Activated CD8-positive, alpha-beta T cell treated with anti-CD3 and anti-CD28 coated beads, Interleukin-2, amount 10 ng/mL, durations not matched to agents 7 days and 5 days (primary cell): ENCODE results near the gene GGCT. TPM values are rescaled to one million over a fixed set of nuclear protein-coding genes. Genes with fewer than 3 reads are reported as not detected.

ENCODE experiments used
- ATAC-seq: fragments of 150-1000 bp; cut with Tn5 transposase; one replicate; pipeline ENCODE4 v1.10.0; 2021; ENCODE audit warnings: moderate library complexity
- CTCF ChIA-PET: fragments of 350-600 bp; sonication (Branson Sonifier 250); formaldehyde crosslinking; loops from one replicate; lab custom pipeline; 2021; ENCODE audit warnings: antibody characterized with exemption; lab: Charles Lee
- POLR2A ChIA-PET: fragments of 350-600 bp; sonication (Branson Sonifier 250); formaldehyde crosslinking; loops from one replicate; lab custom pipeline; 2021; ENCODE audit warnings: antibody characterized with exemption; lab: Charles Lee
- DNase-seq: peaks from one replicate; pipeline ENCODE4 v3.0.0-alpha.2; 2020
- H3K27ac Mint-ChIP-seq: one replicate; pipeline ENCODE4 v1.8.0; 2021; ENCODE audit warnings: mild to moderate bottlenecking, mixed read lengths
- H3K27me3 Mint-ChIP-seq: one replicate; pipeline ENCODE4 v1.8.0; 2021; ENCODE audit warnings: low read depth, mixed read lengths
- H3K36me3 Mint-ChIP-seq: one replicate; pipeline ENCODE4 v1.8.0; 2021; ENCODE audit warnings: low read depth, mixed read lengths
- H3K4me1 Mint-ChIP-seq: one replicate; pipeline ENCODE4 v1.8.0; 2021; ENCODE audit warnings: low read depth, mixed read lengths
- H3K4me3 Mint-ChIP-seq: one replicate; pipeline ENCODE4 v1.8.0; 2021; ENCODE audit warnings: mild to moderate bottlenecking, mixed read lengths
- H3K9me3 Mint-ChIP-seq: one replicate; pipeline ENCODE4 v1.8.0; 2022; ENCODE audit warnings: mixed read lengths; ENCODE audit not compliant: insufficient read depth
- total RNA-seq, 2 experiments: library from RNA; stranded (reverse); gene quantifications; one replicate each; pipeline ENCODE4 v1.2.3, GENCODE V29; 2021

GGCT gene
- total RNA-seq, 2 experiments from 2014 or later = 49.7 to 50.2 TPM

GRCh38 chr7:30475580-30475979 lies 29.0 kb downstream of the GGCT start:
- ATAC-seq (no peak), DNase-seq (no peak)
- Mint-ChIP-seq H3K4me1 (peaks cover 88% of the 10 kb centered on the region), H3K4me3 (no peak overlapping the region), H3K27ac (no peak overlapping the region), H3K36me3 (peaks cover 52% of the 10 kb centered on the region), H3K9me3 (no peaks in the 10 kb centered on the region), H3K27me3 (no peaks in the 10 kb centered on the region)
- ChIA-PET POLR2A (no interaction called here), CTCF (interaction anchor here (1.0 to 1.2 kb wide), 2 partner anchors 10 to 201 kb away, joined by 3 read pairs; no protein-coding TSS in a partner anchor)

GRCh38 chr7:30474893-30475292 lies 29.7 kb downstream of the GGCT start:
- POLR2A ChIA-PET = no interaction called here
- no peak overlapping the region for H3K27ac Mint-ChIP-seq

GRCh38 chr7:30474485-30474884 lies 30.1 kb downstream of the GGCT start:
- CTCF ChIA-PET = interaction anchor here (1.2 kb wide), 1 partner anchor 200 kb away, joined by 3 read pairs; no protein-coding TSS in a partner anchor
- POLR2A ChIA-PET = no interaction called here
- DNase-seq = no peak
- no peak overlapping the region for H3K27ac Mint-ChIP-seq
- no peaks in the 10 kb centered on the region for H3K27me3 Mint-ChIP-seq
- no peak for ATAC-seq
- H3K36me3 Mint-ChIP-seq = peaks cover 58% of the 10 kb centered on the region
- peaks cover 86% of the 10 kb centered on the region for H3K4me1 Mint-ChIP-seq
- H3K9me3 Mint-ChIP-seq = no peaks in the 10 kb centered on the region
- no peak overlapping the region for H3K4me3 Mint-ChIP-seq

More at GRCh38 chr7:30474893-30475292, 29.7 kb downstream of the GGCT start:
- no peaks in the 10 kb centered on the region for H3K27me3 Mint-ChIP-seq
- CTCF ChIA-PET = interaction anchor here (1.2 kb wide), 1 partner anchor 200 kb away, joined by 3 read pairs; no protein-coding TSS in a partner anchor
- H3K36me3 Mint-ChIP-seq = peaks cover 59% of the 10 kb centered on the region
- no peak overlapping the region for H3K4me3 Mint-ChIP-seq
- H3K4me1 Mint-ChIP-seq = peaks cover 89% of the 10 kb centered on the region
- ATAC-seq = no peak
- DNase-seq = no peak
- H3K9me3 Mint-ChIP-seq = no peaks in the 10 kb centered on the region

GRCh38 chr7:30473903-30474302 lies 30.7 kb downstream of the GGCT start:
- Mint-ChIP-seq H3K4me3 (no peak overlapping the region), H3K9me3 (no peaks in the 10 kb centered on the region)
- CTCF ChIA-PET = no interaction called here

GRCh38 chr7:30472784-30473775 lies 31.5 kb downstream of the GGCT start:
- POLR2A ChIA-PET = interaction anchor here (0.6 kb wide), 1 partner anchor 50 kb away, joined by 3 read pairs; no protein-coding TSS in a partner anchor
- peak overlapping the region; percentile 16 for H3K27ac Mint-ChIP-seq
- no peaks in the 10 kb centered on the region for H3K27me3 Mint-ChIP-seq
- H3K36me3 Mint-ChIP-seq = peaks cover 69% of the 10 kb centered on the region
- no peak overlapping the region for H3K4me3 Mint-ChIP-seq
- H3K4me1 Mint-ChIP-seq = peaks cover 94% of the 10 kb centered on the region
- DNase-seq (no peak), ATAC-seq (no peak)
- no peaks in the 10 kb centered on the region for H3K9me3 Mint-ChIP-seq
- CTCF ChIA-PET = interaction anchor here (0.6 kb wide), 1 partner anchor 76 kb away, joined by 3 read pairs; no protein-coding TSS in a partner anchor

More at GRCh38 chr7:30473903-30474302, 30.7 kb downstream of the GGCT start:
- no peak for DNase-seq
- Mint-ChIP-seq H3K36me3 (peaks cover 64% of the 10 kb centered on the region), H3K27me3 (no peaks in the 10 kb centered on the region), H3K27ac (no peak overlapping the region), H3K4me1 (peaks cover 88% of the 10 kb centered on the region)
- no peak for ATAC-seq
- POLR2A ChIA-PET = no interaction called here

- ChIA-PET POLR2A (interaction anchor here (0.6 kb wide), 1 partner anchor 178 kb away, joined by 3 read pairs; no protein-coding TSS in a partner anchor), CTCF (interaction anchor here (1.1 kb wide), 1 partner anchor 38 kb away, joined by 3 read pairs; no protein-coding TSS in a partner anchor)
- Mint-ChIP-seq H3K36me3 (peaks cover 68% of the 10 kb centered on the region), H3K27ac (peak overlapping the region; percentile 47), H3K4me3 (no peak overlapping the region), H3K4me1 (peaks cover 93% of the 10 kb centered on the region), H3K27me3 (no peaks in the 10 kb centered on the region), H3K9me3 (no peaks in the 10 kb centered on the region)
- DNase-seq (peak; percentile 34), ATAC-seq (peak; percentile 68)
These were observed 32.4 kb downstream of the GGCT start for GRCh38 chr7:30472081-30472783.

- H3K4me1 Mint-ChIP-seq = peaks cover 89% of the 10 kb centered on the region
- DNase-seq (no peak), ATAC-seq (peak; percentile 30)
- peaks cover 63% of the 10 kb centered on the region for H3K36me3 Mint-ChIP-seq
- H3K27me3 Mint-ChIP-seq = no peaks in the 10 kb centered on the region
- H3K9me3 Mint-ChIP-seq = no peaks in the 10 kb centered on the region
- H3K27ac Mint-ChIP-seq = peak overlapping the region; percentile 31
- POLR2A ChIA-PET = interaction anchor here (0.6 kb wide), 1 partner anchor 177 kb away, joined by 3 read pairs; no protein-coding TSS in a partner anchor
- no peak overlapping the region for H3K4me3 Mint-ChIP-seq
- CTCF ChIA-PET = no interaction called here
These were observed 33.4 kb downstream of the GGCT start for GRCh38 chr7:30471205-30471604.

- Mint-ChIP-seq H3K36me3 (peaks cover 60% of the 10 kb centered on the region), H3K27me3 (no peaks in the 10 kb centered on the region), H3K4me1 (peaks cover 89% of the 10 kb centered on the region), H3K9me3 (no peaks in the 10 kb centered on the region), H3K4me3 (no peak overlapping the region), H3K27ac (peak overlapping the region; percentile 30)
- no peak for DNase-seq
- no peak for ATAC-seq
- ChIA-PET CTCF (no interaction called here), POLR2A (no interaction called here)
These were observed 33.9 kb downstream of the GGCT start for GRCh38 chr7:30470771-30471170.

GRCh38 chr7:30470163-30470770 lies 34.4 kb downstream of the GGCT start:
- Mint-ChIP-seq H3K27ac (peak overlapping the region; percentile 30), H3K36me3 (peaks cover 56% of the 10 kb centered on the region), H3K9me3 (no peaks in the 10 kb centered on the region), H3K27me3 (no peaks in the 10 kb centered on the region), H3K4me3 (no peak overlapping the region), H3K4me1 (peaks cover 89% of the 10 kb centered on the region)
- ATAC-seq = no peak
- POLR2A ChIA-PET = no interaction called here
- no peak for DNase-seq
- CTCF ChIA-PET = interaction anchor here (1.1 kb wide), 1 partner anchor 12 kb away, joined by 3 read pairs; no protein-coding TSS in a partner anchor

GRCh38 chr7:30469303-30469702 lies 35.3 kb downstream of the GGCT start:
- ATAC-seq = no peak
- CTCF ChIA-PET = interaction anchor here (0.8 to 1.1 kb wide), 4 partner anchors 10 to 194 kb away, joined by 3 read pairs; no protein-coding TSS in a partner anchor
- Mint-ChIP-seq H3K27me3 (no peaks in the 10 kb centered on the region), H3K9me3 (no peaks in the 10 kb centered on the region), H3K4me1 (peaks cover 90% of the 10 kb centered on the region), H3K27ac (no peak overlapping the region), H3K4me3 (no peak overlapping the region), H3K36me3 (peaks cover 47% of the 10 kb centered on the region)
- POLR2A ChIA-PET = no interaction called here
- DNase-seq = no peak

- no peak for ATAC-seq
- CTCF ChIA-PET = interaction anchor here (0.8 to 1.1 kb wide), 4 partner anchors 11 to 193 kb away, joined by 3 read pairs; no protein-coding TSS in a partner anchor
- POLR2A ChIA-PET = no interaction called here
- H3K27ac Mint-ChIP-seq = no peak overlapping the region
- H3K9me3 Mint-ChIP-seq = no peaks in the 10 kb centered on the region
- H3K4me3 Mint-ChIP-seq = no peak overlapping the region
- H3K27me3 Mint-ChIP-seq = no peaks in the 10 kb centered on the region
- H3K36me3 Mint-ChIP-seq = peaks cover 42% of the 10 kb centered on the region
- peaks cover 90% of the 10 kb centered on the region for H3K4me1 Mint-ChIP-seq
- no peak for DNase-seq
These were observed 35.8 kb downstream of the GGCT start for GRCh38 chr7:30468791-30469190.
